Activated naive CD8-positive, alpha-beta T cell treated with anti-CD3 and anti-CD28 coated beads, Interleukin-2, amount 50 U/mL, for 16 hours (primary cell): ENCODE measurements around the gene SPAG17.

Experiments used
- DNase-seq: peaks from one replicate; pipeline ENCODE4 v3.0.0-alpha.2; 2020; ENCODE audit warnings: low read depth, low spot score

SPAG17 gene

DNA sequence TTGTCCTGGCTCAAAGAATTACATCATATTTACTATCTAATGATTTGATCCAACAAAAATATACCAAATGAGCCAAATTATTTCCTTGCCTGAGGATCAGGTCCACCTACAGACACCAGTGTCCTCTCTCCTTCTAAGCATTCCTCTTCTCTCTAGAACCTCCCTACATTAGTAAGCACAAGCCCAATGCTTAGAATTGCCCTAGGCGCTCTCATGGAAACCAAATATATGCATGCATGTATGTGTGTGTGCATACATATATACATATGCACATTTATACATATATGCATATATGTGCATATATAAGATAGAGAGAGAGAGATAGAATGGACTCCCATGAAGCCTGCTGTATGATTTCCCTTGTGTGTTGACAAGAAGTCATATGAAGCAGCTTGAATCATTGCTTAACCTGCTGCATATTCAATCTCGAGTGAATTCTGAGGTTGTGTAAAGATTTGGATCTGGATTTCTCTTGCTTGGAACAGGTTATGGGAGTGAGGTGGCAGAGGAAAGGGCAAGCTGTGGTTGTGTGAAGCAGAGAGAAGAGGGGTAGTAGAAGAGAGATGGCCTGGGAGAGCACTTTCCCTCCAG lies 66.1 kb downstream of the SPAG17 start:
- DNase-seq, result no peak

DNA sequence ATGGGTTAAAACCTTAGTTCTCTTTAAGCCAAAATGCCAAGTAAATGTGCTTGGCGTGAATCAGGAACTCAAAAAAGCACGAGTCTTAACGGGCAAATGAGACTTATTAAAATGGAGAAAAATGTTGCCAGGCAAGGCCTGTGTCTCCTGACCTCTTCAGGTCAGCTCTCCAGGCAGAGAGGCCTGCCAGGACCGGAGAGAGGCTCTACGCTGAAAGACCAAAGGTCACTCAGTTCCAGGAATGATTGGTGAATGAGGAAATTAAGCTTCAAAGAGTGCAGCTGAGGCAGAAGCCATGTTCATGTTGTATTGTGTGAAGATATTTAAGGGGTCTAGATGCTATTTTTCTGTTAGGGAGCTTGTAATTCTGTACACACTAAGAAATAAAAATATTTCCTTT lies 66.6 kb downstream of the SPAG17 start:
- DNase-seq, result no peak

- no peak for DNase-seq
Measured at GRCh38 chr1:118117521-118117920, 67.5 kb downstream of the SPAG17 start.

DNA sequence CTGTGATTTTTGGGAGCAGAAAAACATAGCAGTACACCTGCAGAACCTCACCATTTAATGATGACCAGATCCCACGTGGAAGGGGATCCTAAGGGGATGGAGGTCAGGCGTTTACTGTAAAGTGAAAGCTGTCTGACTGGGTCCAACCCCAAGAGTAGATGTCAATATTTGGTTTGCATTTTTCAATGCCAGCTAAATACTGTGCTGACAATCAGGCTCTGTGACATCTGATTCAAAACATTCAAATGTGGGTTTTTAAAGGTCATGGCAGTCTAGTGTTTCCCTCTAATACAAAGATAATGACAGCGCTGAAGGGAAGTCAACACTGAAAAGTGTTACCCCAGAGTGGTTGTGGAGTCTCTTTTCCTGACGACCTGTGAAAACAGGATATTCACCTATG lies 68.1 kb downstream of the SPAG17 start:
- no peak for DNase-seq

GRCh38 chr1:118116401-118116800 lies 68.6 kb downstream of the SPAG17 start:
- no peak for DNase-seq

DNA sequence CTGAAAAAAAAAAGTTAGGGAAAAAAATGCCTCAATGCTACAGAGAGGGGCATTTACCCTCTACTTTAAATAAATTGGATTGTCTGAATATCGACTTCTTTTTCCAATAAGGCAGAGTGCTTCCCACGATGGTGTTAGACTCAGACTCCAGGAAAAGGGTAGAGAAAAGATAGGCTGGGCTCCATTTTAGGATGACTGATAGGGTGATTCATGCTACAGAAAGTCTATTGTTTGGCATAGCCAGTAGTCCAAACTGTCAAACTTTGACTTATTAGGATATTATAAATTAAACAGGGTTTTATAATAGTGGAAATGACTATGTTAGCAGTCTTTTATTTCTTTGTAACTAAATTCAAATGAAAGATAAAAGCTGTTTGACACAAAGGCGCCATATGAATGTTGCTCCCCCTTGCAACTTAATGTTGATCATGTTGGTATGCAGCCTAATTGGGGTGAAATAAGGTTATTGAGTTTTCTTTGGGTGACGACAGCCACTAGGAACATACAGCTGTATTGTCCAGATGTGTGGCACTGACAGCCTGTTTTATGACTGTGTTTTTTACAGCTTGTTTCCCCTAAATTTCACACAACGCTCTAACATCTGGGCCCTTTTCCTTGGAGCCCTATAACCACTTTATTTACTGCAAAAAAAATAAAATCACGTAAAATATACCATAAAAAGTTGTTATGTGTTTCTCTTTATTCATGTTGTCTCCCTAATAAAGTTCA lies 69.3 kb downstream of the SPAG17 start:
- no peak for DNase-seq

- DNase-seq, result no peak
Measured at GRCh38 chr1:118113261-118113660, 71.8 kb downstream of the SPAG17 start.

GRCh38 chr1:118110580-118110979 lies 74.4 kb downstream of the SPAG17 start:
- no peak for DNase-seq

- no peak for DNase-seq
Measured at GRCh38 chr1:118104951-118105350, 80.1 kb downstream of the SPAG17 start.

- no peak for DNase-seq
Measured at GRCh38 chr1:118102445-118102844, 82.6 kb downstream of the SPAG17 start.

GRCh38 chr1:118101999-118102398 lies 83.0 kb downstream of the SPAG17 start:
- DNase-seq, result no peak

- no peak for DNase-seq
Measured at GRCh38 chr1:118101515-118101844, 83.5 kb downstream of the SPAG17 start.

DNA sequence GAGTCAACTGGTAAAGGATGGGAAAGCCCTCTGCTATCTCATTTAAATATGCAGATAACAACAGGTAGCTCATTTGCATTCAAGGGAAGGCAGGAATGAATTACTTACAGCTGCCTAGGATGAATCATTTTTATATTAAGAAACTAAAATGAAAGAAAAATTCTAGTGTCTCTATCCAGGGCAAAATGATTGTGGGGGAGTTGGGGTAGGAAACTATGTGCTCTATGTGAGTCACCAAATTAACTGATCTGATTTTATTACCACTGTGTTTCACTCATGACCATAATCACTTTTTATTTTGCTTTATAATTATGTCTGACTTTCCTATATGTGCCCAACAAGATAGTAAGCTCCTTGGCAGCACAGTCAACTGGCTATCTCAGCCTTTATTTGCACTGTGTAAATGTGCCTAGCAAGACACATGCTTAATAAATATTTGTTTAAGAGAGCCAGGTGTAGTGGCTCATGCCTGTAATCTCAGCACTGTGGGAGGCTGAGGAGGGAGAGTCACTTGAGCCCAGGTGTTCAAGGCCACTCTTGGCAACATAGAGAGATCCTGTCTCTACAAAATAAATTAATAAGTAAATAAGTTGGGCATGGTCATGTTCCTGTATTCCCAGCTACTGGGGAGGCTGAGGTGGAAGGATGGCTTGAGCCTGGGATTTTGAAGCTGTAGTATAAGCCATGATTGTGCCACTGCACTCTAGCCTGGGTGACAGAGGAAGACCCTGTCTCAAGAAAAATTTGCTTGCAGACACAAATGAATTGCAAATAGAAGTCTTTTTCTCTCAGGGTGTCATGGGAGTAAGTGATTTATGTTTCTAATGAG lies 84.1 kb downstream of the SPAG17 start:
- no peak for DNase-seq

DNA sequence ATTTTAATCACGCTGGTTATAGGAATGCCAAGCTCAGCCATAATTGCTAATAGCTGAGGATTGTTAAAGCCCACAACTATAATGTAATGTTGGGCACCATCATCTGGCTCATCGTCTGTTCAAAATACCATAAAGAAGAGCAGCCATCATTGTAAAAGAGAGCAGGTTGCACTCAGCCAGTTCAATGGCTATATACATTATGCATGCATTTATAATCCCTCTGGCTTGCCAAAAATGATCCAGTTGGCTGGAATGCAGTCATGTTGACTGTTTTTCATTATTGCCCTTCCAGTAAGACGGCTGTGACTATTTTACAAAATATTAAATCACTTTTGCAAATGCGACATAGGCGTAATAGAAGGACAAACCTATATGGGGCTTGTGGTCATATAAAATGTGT lies 85.3 kb downstream of the SPAG17 start:
- no peak for DNase-seq

GRCh38 chr1:118097622-118098348 lies 87.2 kb downstream of the SPAG17 start:
- DNase-seq, result no peak

GRCh38 chr1:118093017-118093416 lies 92.0 kb downstream of the SPAG17 start:
- no peak for DNase-seq

- no peak for DNase-seq
Measured at GRCh38 chr1:118090130-118090529, 94.9 kb downstream of the SPAG17 start.

DNA sequence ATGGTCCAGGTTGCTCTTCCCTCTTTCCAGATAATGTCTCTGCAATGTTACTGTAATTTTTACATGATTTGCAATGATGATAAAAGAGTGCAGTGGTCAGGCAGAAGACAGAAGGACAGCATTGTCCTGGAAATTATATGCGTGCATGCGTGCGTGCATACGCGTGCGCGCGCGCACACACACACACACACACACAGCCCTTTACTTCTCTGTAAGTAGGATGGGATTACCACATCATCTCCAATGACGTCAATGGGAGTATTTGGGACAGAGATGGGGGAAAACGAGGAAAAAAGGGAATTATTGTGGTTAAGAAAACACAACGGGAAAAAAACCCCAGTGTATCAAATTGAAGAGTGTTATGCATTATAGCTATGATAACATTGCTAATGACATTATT lies 99.7 kb downstream of the SPAG17 start:
- no peak for DNase-seq

DNA sequence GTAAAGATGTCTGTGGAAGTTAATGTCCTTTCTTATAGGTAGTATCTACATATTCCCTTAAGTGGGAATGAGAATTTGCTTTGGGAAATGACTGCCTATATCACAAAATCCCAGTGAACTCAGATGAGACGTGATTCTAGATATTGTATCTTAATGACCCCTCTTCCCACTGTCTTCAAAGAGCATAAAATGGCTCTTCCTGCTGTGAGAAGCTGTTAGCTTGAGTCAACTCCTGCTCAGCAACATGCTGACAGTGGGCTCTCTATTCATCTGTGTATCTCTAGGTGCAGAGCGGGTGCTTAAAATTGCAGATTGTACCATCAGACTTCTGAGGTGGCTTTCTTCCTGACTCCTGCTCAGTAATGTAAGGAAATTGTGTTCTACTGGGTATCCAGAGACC lies 100.6 kb downstream of the SPAG17 start:
- no peak for DNase-seq

GRCh38 chr1:118082984-118083383 lies 102.0 kb downstream of the SPAG17 start:
- no peak for DNase-seq

DNA sequence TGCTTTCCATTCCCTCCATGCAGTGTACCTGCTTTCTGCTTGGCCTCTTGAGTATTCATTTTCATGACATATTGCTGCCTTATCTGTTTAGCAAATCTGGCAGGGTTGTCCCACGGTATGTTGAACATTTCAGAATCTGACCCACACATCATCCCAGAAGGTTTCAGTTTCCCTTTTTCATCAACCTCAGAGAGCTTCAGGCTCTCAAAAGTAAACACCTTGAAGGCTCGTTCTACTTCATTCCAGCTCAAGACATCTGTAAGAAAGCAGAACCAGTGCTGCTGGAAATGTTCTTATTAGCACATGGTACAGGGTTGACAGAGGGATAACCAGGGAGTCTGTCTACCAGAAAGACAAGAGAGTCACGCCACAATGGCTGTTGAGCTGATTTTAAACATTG lies 103.6 kb downstream of the SPAG17 start:
- DNase-seq, result no peak

GRCh38 chr1:118077331-118078045 lies 107.5 kb downstream of the SPAG17 start:
- DNase-seq, result no peak
